Right lobe of liver (tissue), 6 donors: Measurements from ENCODE around the gene PICALM. TPM values are rescaled to one million over a fixed set of nuclear protein-coding genes. Genes with fewer than 3 reads are reported as not detected.
"Not testable (repeated sequence)": the region's sequence is repeated elsewhere in the genome, so short reads cannot be mapped to it uniquely, and the experiment has no call there.

Experiments used
- ATAC-seq, 4 donors: fragments of 200-7000 bp; cut with Tn5 transposase; one replicate each; pipeline ENCODE4 v1.9.1; 2020; ENCODE audit warnings: mild to moderate bottlenecking in 4 of 4, moderate library complexity in 4 of 4
- DNase-seq, 3 donors: peaks; one replicate each; pipeline ENCODE4 v3.0.0-alpha.2; 2020
- H3K27ac ChIP-seq, 3 donors: fragments of 200-600 bp; one replicate each; pipeline ENCODE4 v1.8.0; 2022
- H3K27me3 ChIP-seq, 2 donors: fragments of 200-600 bp; one replicate each; pipeline ENCODE4 v1.8.0; 2022
- H3K36me3 ChIP-seq, 4 donors: fragments of 200-600 bp; sonication (generic) in 1 of 4; one replicate each; pipeline versions ENCODE4 v1.5.1 to v1.8.0; 2017 to 2022; ENCODE audit warnings: control low read depth in 1 of 4
- H3K4me1 ChIP-seq, 4 donors: fragments of 200-600 bp; sonication (generic) in 1 of 4; one replicate each; pipeline versions ENCODE4 v1.5.1 to v1.8.0; 2017 to 2022; ENCODE audit warnings: control low read depth in 1 of 4
- H3K4me3 ChIP-seq, 3 donors: fragments of 200-600 bp; one replicate each; pipeline ENCODE4 v1.8.0; 2022
- H3K9me3 ChIP-seq, 4 donors: fragments of 200-600 bp; sonication (generic) in 1 of 4; one replicate each; pipeline versions ENCODE4 v1.5.1 to v1.8.0; 2017 to 2022; ENCODE audit warnings: control low read depth in 1 of 4
- POLR2A ChIP-seq: fragments of 450-650 bp; IDR thresholded peaks from one replicate; pipeline ENCODE4 v1.6.1; 2017; ENCODE audit warnings: antibody characterized with exemption, mild to moderate bottlenecking
- WGBS: methylation state at CpG from one replicate; pipeline ENCODE4 v1.1.6; 2018; ENCODE audit warnings: low coverage, low lambda C conversion rate; ENCODE audit not compliant: insufficient coverage; ENCODE audit errors: missing lambda C conversion rate; 5-methylcytosine and 5-hydroxymethylcytosine counted together
- intact Hi-C, 2 donors: fragments of 100-400 bp; cut with DNase I; formaldehyde crosslinking; loops; one replicate each; pipeline versions ENCODE4 v1.11.2 to v1.14.1; 2022
- total RNA-seq, 6 experiments: library from RNA; depleted of rRNA in 2 of 6; stranded (reverse); fragments of >200 nt in 2 of 6; fragmentation: NEBNext Ultra II Directional in 3 of 6; extraction: Animal tissue kit (Norgen Biotek cat#: 25700) in 3 of 6; gene quantifications; one replicate each; pipeline versions ENCODE4 v1.1.0 to v1.2.4, GENCODE V29; 2016 to 2023
- TF ChIP-seq, protein P1 (sequence below), 4 donors: fragments of 200-600 bp in 3 of 4; fragments of 450-650 bp in 1 of 4; IDR thresholded peaks; one replicate each; pipeline versions ENCODE4 v1.5.1 to v1.8.0; 2016 to 2022; ENCODE audit warnings: antibody characterized with exemption in 4 of 4, mild to moderate bottlenecking in 2 of 4
- donor health status: DM: no; HTN: yes; CAD: no.
- donor health status: DM: no; HTN: no; CAD: no.
- donor health status: DM: no; HTN: no; CAD: no.
- donor health status: DM: no; HTN: yes; CAD: no.
- donor health status: DM: no; HTN: yes; CAD: no.

Gene PICALM
- total RNA-seq, 6 experiments from 2014 or later: 84.1 to 137 (median 97.6) TPM

DNA sequence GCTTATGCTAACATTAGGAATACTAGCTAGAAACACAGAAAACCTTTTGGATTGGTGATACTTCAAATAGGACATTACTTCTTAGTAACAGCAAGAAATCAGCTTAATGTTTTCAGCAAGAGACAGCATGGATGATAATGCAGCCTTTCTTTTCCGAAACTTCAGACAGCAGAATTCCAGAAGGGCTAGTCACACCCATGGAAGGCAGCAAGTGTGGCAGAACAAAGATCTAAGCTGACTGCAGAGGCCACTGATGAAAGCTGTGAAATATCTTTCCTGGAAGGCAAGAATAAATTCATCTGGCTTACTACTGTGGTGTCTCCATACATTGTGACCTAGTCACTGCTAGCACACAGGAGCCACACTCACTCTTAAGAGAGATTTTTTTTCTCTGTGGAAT is 113.4 kb downstream of the PICALM start:
- WGBS: 67% methylated on average over 1 of the region's 1 CpG
- intact Hi-C loops: no loop called here
- no peaks in the 10 kb centered on the region for H3K4me1 ChIP-seq
- ATAC-seq (peak in 1 of 4 donors; percentile 11), DNase-seq (no peak)
- no peaks in the 10 kb centered on the region for H3K9me3 ChIP-seq
- H3K27me3 ChIP-seq: no peaks in the 10 kb centered on the region
- peaks cover 3 to 45% (median 13%) of the 10 kb centered on the region in 4 donors for H3K36me3 ChIP-seq
- TF ChIP-seq POLR2A: no peak
- TF ChIP-seq, protein P1, sequence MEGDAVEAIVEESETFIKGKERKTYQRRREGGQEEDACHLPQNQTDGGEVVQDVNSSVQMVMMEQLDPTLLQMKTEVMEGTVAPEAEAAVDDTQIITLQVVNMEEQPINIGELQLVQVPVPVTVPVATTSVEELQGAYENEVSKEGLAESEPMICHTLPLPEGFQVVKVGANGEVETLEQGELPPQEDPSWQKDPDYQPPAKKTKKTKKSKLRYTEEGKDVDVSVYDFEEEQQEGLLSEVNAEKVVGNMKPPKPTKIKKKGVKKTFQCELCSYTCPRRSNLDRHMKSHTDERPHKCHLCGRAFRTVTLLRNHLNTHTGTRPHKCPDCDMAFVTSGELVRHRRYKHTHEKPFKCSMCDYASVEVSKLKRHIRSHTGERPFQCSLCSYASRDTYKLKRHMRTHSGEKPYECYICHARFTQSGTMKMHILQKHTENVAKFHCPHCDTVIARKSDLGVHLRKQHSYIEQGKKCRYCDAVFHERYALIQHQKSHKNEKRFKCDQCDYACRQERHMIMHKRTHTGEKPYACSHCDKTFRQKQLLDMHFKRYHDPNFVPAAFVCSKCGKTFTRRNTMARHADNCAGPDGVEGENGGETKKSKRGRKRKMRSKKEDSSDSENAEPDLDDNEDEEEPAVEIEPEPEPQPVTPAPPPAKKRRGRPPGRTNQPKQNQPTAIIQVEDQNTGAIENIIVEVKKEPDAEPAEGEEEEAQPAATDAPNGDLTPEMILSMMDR (IDR thresholded peaks at IDR 0.05): no peak
- H3K4me3 ChIP-seq: no peak overlapping the region
- H3K27ac ChIP-seq: no peak overlapping the region

DNA sequence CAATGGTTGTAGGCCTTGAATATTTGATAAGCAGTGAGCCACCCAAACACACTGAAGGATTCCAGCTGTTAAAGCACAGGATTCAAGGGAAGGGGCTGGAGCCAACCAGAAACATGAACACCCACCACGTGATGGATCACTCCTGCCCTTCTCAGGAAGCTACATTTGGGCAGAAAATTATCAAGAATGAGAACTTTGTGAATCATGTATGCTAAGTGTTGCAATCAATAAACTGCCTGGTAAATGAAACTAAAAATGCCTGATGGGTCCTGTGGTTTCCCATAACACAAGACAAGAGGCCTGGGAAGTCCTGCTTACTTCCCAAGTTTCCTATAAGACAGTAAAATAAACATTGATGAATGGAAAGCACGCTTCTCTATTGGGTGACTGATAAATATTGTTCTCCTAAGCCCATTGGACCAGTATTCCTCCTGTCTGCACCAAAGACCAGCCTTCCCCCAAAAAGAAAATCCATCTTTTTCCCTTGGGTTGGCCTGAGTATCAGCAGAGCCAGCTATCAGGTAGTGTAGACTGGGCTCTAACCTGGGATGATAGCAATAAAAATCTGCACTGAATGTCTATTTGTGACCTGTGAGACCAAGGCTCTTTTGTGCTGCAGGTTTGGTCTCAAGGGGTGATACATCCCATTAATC is 115.3 kb downstream of the PICALM start:
- no peaks in the 10 kb centered on the region for H3K9me3 ChIP-seq

DNA sequence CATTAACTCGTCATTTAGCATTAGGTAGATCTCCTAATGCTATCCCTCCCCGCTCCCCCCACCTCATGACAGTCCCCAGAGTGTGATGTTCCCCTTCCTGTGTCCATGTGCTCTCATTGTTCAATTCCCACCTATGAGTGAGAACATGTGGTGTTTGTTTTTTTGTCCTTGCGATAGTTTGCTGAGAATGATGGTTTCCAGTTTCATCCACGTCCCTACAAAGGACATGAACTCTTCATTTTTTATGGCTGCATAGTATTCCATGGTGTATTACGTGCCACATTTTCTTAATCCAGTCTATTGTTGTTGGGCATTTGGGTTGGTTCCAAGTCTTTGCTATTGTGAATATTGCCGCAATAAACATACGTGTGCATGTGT is 116.8 kb downstream of the PICALM start:
- H3K9me3 ChIP-seq, ATAC-seq, H3K4me3 ChIP-seq, intact Hi-C loops, H3K4me1 ChIP-seq, H3K27ac ChIP-seq, H3K27me3 ChIP-seq, DNase-seq: not testable (repeated sequence)
- 79% methylated on average over 6 of the region's 7 CpGs for WGBS
- H3K36me3 ChIP-seq: peaks cover 0 to 19% (median 6%) of the 10 kb centered on the region in 4 donors

More for the DNA sequence above, 115.3 kb downstream of the PICALM start:
- no peak for TF ChIP-seq POLR2A
- TF ChIP-seq, protein P1 (IDR thresholded peaks at IDR 0.05): no peak
- no peak overlapping the region for H3K4me3 ChIP-seq
- H3K36me3 ChIP-seq: peaks cover 3 to 34% (median 10%) of the 10 kb centered on the region in 4 donors
- no peaks in the 10 kb centered on the region for H3K4me1 ChIP-seq
- intact Hi-C loops: no loop called here
- H3K27me3 ChIP-seq: no peaks in the 10 kb centered on the region
- 63% methylated on average over 1 of the region's 2 CpGs for WGBS
- ATAC-seq (peak in 1 of 4 donors; percentile 14), DNase-seq (no peak)
- no peak overlapping the region for H3K27ac ChIP-seq

DNA sequence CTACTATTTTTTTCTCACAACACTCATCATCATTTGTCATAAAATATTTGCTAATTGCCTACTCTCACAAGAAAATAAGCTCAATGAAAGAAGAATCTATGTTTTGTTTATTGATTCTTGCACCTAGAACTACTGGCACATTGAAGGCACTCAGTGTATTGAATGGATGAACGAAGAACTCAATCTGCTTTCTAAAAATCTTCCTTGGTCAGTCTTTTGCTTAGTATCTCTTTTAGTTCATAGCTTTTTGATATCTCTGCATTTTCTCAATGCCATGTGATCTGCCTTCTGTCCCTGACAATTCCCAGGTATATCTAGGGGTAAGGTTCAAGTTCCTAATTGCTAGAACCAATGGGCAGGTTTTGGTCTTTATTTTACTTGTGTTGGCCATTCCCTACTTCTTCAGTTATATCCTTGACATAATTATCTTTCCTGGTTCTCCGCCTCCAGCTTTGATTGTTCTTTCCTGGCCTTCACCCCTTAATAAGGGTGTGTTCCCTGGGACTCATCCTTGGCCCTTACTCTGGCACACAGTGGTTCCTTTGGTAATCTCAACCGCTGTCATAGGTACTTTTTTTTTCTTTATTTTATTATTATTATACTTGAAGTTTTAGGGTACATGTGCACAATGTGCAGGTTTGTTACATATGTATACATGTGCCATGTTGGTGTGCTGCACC is 117.3 kb downstream of the PICALM start:
- intact Hi-C loops: no loop called here
- no peak overlapping the region for H3K4me3 ChIP-seq
- H3K27me3 ChIP-seq: no peaks in the 10 kb centered on the region
- no peak overlapping the region for H3K27ac ChIP-seq
- no peaks in the 10 kb centered on the region for H3K9me3 ChIP-seq
- WGBS: 89% methylated on average over 3 of the region's 3 CpGs
- ATAC-seq: no peak
- H3K36me3 ChIP-seq: peaks cover 0 to 13% (median 3%) of the 10 kb centered on the region in 4 donors
- DNase-seq: no peak
- TF ChIP-seq POLR2A: no peak
- H3K4me1 ChIP-seq: no peaks in the 10 kb centered on the region

DNA sequence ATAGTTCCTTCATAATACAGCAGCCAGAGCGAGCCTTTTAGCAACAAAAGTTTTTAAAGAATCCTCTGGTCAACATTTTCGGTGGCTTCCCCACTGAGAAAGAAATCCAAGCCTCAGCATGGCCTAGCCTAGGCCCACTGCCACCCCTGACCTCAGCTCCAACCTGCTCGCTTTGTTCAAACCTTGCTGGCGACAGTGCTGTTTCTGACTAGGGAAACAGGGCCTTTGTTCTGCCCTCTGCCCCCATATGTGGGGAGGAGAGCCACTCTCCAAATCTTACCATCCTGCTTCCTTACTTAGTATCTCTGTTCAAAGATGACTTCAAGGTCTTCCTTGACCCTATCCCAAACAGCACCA is 117.9 kb downstream of the PICALM start:
- peak in 1 of 4 donors; percentile 30 for ATAC-seq
- TF ChIP-seq POLR2A: no peak
- TF ChIP-seq, protein P1 (IDR thresholded peaks at IDR 0.05): no peak
- no peaks in the 10 kb centered on the region for H3K27me3 ChIP-seq
- intact Hi-C loops: no loop called here
- WGBS: 95% methylated on average over 4 of the region's 4 CpGs
- no peak overlapping the region for H3K4me3 ChIP-seq
- H3K9me3 ChIP-seq: no peaks in the 10 kb centered on the region
- H3K4me1 ChIP-seq: no peaks in the 10 kb centered on the region
- no peak for DNase-seq
- peaks cover 0 to 8% (median under 1%) of the 10 kb centered on the region in 4 donors for H3K36me3 ChIP-seq
- no peak overlapping the region for H3K27ac ChIP-seq
